Gastroesophageal sphincter (tissue), 3 donors: ENCODE data around the gene BORCS5.

Experiments used
- EP300 ChIP-seq: sonication (generic); formaldehyde crosslinking; IDR thresholded peaks from one replicate; pipeline ENCODE4 v1.6.1; 2017; ENCODE audit warnings: antibody characterized with exemption, mild to moderate bottlenecking
- POLR2A ChIP-seq, 2 donors: fragments of 450-650 bp; IDR thresholded peaks; one replicate each; pipeline ENCODE4 v1.6.1; 2017; ENCODE audit warnings: antibody characterized with exemption in 2 of 2, mild to moderate bottlenecking in 2 of 2, moderate library complexity in 1 of 2
- TF ChIP-seq, protein P1 (sequence below), 4 experiments: fragments of 200-600 bp in 2 of 4; fragments of 450-650 bp in 2 of 4; sonication (generic) in 1 of 4; IDR thresholded peaks; one replicate each; pipeline ENCODE4 v1.5.1; 2017 to 2019; ENCODE audit warnings: antibody characterized with exemption in 4 of 4, mild to moderate bottlenecking in 2 of 4, moderate library complexity in 2 of 4

DNA sequence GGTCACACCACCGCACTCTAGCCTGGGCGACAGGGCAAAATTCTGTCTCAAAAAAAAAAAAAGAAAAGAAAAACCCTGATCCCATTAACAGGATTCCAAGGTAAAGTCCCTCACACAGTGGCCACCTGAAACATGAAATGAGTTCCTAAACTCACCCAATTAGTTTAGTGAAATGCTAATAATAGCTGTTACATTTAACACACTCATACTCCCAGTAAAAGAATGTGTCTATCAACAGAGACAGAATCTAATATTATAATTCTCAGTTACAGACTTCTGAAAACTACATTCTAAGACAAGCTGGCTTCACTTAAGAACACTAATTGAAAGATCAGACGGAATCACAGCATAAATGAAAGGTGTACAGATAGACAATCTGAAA, 161.6 kb downstream of the BORCS5 start:
- TF ChIP-seq POLR2A (IDR thresholded peaks at IDR 0.05) (no peak), EP300 (no peak)
- TF ChIP-seq, protein P1, sequence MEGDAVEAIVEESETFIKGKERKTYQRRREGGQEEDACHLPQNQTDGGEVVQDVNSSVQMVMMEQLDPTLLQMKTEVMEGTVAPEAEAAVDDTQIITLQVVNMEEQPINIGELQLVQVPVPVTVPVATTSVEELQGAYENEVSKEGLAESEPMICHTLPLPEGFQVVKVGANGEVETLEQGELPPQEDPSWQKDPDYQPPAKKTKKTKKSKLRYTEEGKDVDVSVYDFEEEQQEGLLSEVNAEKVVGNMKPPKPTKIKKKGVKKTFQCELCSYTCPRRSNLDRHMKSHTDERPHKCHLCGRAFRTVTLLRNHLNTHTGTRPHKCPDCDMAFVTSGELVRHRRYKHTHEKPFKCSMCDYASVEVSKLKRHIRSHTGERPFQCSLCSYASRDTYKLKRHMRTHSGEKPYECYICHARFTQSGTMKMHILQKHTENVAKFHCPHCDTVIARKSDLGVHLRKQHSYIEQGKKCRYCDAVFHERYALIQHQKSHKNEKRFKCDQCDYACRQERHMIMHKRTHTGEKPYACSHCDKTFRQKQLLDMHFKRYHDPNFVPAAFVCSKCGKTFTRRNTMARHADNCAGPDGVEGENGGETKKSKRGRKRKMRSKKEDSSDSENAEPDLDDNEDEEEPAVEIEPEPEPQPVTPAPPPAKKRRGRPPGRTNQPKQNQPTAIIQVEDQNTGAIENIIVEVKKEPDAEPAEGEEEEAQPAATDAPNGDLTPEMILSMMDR (IDR thresholded peaks at IDR 0.05), result no peak
